Sigmoid colon (tissue), 4 donors: ENCODE data around the gene KIAA1549.

Source experiments
- CTCF ChIP-seq, 4 experiments: fragments of 450-650 bp in 3 of 4; fragments of 200-600 bp in 1 of 4; IDR thresholded peaks; one replicate each; pipeline ENCODE4 v1.5.1; 2016 to 2019; ENCODE audit warnings: antibody characterized with exemption in 4 of 4, mild to moderate bottlenecking in 3 of 4, moderate library complexity in 2 of 4
- POLR2AphosphoS5 ChIP-seq, 4 donors: sonication (generic); formaldehyde crosslinking; IDR thresholded peaks; one replicate each; pipeline ENCODE4 v1.6.1; 2017; ENCODE audit warnings: antibody characterized with exemption in 4 of 4

- no peak for TF ChIP-seq POLR2AphosphoS5 (IDR thresholded peaks at IDR 0.05)
- TF ChIP-seq CTCF (IDR thresholded peaks at IDR 0.05): no peak
Measured at GRCh38 chr7:138814816-138815332, 166.3 kb downstream of the KIAA1549 start.
